GM21360 (cell line): ENCODE results near the gene C17orf100.
A peak's percentile ranks its signal among the peaks of the same experiment; 100 is the strongest.

Experiments
- ATAC-seq: cut with Tn5 transposase; IDR thresholded peaks from one replicate; pipeline ENCODE4 v1.9.1; 2021; ENCODE audit warnings: mild to moderate bottlenecking, moderate library complexity; ENCODE audit not compliant: unreplicated experiment

The C17orf100 gene

DNA sequence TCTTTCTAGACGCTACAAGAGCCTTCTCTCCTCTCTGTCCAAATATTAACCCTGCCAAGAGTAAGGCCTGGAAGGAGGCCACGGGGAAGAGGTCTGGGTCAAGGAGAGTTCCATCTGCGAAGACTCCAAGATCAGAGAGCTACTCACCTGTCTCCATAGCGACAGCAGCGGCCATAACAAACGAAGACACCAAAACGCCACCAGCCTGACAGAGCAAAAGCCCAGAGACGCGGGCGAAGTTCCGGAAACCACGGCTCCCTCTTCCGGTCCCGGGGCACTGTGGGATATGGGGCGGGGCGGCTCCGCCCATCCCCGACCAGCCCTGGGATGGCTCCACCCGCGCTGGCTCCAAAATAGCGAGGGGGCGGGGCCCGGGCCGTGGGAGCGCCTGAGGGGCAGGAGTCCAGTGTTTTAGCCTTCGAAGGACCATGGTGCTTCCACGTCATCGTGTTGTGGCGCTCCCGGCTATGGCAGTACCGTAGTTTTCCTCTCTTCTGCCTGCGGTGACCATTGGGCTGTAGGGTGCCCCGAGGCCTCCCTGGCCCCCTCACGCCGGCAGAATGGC lies at the start of gene C17orf100, which contains the start of gene MED31:
Gene C17orf100, plus strand, starts transcription at position 409 of the 565 bp plus-strand sequence. Its CDS starts 152 bp downstream, at position 561.
Gene MED31, minus strand, starts transcription at position 252 of the 565 bp plus-strand sequence. Its CDS starts 77 bp downstream, at position 175.
- peak; percentile 80 for ATAC-seq

DNA sequence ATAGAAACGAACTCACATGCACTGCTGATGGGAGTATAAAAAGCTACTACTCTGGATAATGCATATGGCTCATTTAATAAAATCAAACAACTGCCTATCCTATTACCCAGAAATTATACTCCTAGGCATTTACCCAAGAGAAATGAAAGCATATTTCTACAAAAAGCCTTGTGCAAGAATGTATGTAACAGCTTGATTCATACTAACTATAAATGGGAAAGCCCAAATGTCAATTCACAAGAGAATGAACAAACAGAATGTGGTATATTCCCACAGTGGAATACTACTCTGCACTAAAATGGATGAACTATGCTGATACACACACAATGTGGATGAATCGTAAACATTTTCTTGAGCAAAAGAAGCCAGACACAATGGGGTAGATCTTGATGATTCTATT lies 49.4 kb upstream of the C17orf100 start:
- no peak for ATAC-seq

DNA sequence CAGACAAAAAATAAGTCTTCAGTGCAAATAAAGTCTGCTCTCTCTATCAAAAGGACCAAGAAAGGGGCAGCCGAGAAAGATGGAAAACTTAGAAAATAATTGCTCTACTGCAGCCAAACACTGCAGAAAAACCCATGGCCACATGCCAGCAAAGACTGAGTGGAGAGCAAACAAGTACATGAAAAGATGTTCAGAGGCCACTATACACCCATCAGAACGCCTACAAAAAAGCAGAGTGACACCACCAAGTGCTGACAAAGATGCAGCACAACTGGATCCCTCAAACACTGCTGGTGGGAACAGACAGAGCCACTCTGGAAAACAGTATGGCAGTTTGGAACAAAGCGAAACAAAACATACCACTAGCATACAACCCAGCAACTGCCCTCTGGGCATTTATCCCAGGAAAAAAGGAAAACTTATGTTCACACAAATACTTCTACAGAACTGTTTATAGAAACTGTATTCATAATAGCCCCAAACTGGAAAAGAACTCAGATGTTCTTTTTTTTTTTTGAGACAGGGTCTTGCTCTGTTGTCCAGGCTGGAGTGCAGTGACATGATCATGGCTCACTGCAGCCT lies 47.7 kb upstream of the C17orf100 start:
- no peak for ATAC-seq

DNA sequence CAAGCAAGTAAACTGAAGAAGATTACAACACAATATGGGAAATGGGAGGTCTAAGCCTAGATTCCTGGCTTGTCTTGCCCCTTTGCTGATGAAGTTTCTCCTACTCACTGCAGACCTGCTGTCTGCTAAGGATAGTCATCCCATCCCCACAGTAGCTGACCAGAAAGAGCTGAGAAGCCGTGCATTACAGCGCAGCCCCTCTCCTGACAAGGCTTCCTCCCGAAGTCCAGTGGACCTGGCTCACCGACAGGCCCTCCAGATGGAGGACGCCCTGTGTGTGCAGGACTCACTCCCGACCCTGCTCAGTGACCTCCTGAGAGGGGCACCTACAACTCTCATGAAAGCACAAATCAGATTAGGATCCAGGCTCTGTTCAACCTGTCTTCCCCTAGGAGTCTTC lies 46.4 kb upstream of the C17orf100 start:
- ATAC-seq: no peak

DNA sequence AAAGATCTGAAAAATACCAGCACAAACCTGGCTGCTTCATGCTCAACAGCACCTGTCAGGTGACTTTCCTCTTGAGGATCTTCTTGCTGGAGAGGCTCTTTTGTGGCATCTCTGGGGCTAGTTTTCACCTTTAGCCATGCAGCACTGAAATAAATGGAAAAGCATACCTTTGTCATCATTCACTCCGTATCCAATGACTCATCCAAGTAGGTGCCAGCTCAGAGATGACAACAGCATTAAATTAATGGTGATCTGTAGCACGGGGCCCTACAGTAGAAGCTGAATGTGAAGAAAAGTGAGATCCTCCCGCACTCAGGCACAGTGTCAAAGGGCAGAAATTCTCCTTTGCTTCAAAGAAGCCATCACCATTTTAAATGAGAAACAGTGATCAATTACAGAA lies 43.2 kb upstream of the C17orf100 start:
- ATAC-seq: no peak

DNA sequence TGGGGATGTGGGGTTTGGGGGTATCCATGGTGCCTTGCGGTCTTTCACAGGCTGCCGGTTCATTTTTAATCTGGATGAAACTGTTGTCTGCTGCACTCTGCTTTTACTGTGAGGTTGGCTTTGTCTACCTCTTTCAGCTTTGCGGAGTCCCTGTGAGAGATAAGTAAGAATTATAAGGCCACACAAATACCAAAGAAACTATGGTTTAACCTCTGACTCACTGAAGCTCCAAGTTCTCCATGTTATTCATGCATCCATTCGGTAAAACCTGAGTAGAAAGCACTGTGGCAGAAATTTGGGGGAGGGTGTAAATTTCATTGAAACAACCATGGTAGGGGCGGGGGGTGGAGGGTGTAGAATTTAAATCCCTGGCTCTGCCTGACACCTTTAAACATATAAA lies 41.6 kb upstream of the C17orf100 start:
- no peak for ATAC-seq

DNA sequence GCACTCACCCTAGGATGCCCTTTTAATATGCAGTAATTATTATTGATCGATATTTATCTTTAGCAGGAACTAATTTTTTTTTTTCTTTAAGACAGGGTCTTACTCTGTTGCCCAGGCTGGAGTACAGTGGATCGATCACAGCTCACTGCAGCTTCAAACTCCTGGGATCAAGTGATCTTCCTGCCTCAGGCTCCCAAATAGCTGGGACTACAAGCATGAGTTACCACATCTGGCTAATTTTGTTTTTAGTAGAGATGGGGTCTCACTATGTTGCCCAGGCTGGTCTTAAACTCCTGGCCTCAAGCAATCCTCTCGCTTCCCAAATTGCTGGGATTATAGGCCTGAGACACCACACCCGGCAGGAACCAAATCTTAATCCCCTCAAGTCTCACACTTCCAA lies 40.3 kb upstream of the C17orf100 start:
- no peak for ATAC-seq

DNA sequence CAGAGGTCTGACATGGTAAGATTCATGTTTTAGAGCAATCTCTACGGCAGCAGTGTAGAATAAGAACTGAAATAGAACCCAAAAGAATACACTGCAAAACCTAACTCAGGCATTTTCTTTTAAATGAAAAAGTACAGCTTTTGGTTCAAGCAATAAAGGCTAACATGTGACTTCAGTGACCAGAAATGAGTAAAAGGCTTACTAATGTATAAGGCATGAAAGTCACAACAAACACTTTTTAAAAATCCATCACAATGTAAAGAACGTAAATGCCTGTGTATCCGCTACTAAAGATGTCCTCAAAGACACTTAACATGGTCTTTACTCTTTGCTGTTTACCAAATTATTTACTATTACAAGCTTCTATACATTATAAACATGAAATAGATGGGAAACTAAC lies 27.6 kb upstream of the C17orf100 start:
- ATAC-seq: no peak

DNA sequence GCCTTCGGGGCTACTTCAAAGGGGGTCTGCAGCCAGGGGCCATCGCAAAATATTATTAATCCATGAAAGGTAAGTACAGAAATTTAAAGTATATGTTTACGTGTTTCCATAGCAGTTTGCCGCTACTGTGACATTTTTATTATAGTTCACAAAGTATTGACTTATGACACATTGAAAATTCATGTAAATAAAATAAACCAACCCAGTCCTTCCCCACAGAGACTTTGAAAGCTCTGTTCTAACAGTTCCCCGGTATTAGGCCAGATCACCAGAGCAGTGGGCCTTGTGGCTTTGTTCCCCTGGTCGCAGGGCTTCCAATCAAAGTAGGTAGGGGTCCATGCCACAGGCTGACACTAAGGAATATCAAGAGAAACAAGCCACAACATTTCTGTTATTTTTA lies 24.9 kb upstream of the C17orf100 start:
- ATAC-seq: no peak

DNA sequence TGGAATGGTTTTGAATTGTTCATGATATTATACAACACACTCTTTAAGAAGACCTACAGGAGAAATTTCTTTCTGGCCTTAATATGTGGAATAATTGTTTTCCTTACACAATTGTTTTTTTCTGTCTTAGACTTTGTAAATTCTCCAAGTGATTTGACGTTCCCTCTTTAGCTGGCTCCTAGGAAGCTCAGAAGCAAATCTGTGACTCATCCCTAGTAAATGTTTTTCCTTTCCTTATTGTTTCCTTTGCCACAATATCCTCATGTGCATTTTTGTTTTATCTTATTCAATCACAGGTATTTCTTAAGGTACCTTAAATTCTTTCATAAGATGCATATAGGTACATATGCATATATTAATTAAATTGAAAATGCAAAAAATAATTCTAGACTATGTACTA lies 24.5 kb upstream of the C17orf100 start:
- ATAC-seq: no peak

DNA sequence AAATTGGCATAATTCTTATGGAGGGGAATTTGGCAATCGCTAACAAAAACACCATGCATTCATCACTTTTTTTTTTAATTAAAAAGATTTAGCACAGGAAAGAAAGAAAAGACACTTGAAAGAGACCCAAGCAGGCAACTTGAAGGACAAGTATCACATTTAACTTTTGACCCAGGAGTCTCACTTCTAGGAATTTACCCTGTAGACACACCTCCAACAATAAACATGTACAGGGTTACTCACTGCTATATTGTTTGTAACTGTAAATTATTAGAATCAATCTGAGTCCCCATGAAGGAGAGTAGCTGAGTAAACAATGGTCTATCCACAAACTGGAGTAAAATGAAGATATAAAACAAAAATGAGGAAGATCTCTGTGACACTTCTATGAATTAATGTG lies 21.2 kb upstream of the C17orf100 start:
- ATAC-seq: no peak

DNA sequence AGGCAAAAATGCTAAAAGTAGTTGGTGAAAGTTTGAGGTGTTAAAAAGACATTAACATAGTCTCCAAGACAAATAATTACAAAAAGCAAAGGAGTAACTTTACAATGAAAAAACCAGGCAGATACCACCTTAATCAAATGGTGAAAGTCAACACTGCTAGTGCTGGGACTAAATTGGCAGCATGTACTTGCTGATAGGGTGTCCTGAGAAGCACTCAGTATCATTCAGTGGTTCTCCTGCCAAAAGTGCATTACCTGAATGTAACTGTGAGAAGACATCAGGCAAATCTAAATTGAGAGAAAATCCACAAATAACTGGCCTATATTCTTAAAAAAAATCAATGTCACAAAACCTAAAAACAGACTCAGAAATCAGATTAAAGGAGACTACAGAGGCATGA lies 19.0 kb upstream of the C17orf100 start:
- no peak for ATAC-seq

DNA sequence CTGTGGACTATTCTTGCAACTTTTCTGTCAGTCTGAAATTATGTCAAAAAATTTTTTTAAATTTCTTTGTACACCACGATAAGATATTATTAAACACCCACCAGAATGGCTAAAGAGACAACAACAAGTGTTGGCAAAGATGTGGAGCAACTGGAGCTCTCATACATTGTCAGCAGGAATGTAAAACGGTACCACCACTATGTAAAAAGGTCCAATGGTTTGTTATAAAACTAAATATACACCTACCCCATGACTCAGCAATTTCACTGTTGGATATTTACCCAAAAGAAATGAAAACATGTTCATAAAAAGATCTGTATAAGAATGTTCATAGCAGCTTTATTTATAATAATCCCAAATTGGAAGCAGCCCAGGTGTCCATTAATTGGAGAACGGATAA lies 18.3 kb upstream of the C17orf100 start:
- ATAC-seq: no peak

DNA sequence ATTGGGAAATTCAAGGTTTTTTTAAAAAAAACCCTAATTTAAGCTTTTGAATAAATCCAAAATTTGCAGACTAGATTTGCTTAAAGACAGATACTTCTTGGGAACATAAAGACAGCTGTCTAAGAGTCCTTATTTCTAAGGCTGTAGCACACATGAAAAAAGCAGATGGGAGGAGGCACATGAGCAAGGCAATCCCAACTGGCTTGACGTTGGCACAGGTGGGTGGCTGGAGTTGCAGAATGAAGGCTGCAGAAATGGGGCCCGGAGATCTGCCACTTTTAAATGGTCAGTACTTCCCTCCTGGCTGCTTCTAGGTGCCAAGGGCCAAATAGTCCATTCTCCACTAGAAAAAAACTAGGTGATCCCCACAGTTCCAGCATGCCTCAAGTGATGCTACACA lies 15.5 kb upstream of the C17orf100 start:
- ATAC-seq: no peak

DNA sequence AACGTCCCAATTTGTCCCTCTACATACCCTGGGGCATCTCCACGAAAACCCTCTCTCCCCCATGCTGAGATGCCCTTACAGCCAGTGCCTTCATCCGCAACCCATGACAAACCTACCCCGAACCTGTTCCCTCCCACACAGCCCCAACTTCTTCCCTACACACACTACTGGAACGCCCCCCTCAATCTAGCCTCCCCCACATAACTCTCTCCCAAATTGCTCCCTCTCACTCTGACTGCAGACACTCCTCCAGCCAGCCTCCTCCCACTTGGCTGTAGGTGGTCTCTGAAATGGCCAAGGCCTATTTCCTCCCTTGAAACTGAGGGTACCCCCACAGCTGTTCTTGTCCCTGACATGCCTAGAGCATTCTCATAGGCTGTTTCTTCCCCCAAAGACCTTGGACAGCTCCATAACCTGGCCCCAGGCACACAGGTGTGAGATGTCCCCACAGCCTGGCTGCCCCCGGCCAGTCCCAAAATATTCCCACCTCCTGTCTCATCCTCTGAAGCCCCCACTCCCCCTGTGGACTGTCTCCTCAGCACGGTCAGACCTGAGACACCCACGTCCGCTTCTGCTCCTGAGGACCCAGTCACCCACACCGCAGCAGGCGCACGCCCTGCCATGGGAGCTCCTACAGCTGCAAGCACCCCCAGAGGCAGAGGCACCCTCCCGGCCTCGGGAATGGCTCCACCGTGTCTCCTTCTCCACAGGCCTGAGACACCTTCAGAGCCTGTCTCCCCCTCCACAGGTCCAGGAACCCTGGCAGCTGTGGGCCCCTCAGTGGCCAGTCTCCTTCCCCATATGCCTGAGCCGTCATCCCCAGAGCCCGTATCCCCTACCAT lies 14.7 kb upstream of the C17orf100 start:
- ATAC-seq: no peak

DNA sequence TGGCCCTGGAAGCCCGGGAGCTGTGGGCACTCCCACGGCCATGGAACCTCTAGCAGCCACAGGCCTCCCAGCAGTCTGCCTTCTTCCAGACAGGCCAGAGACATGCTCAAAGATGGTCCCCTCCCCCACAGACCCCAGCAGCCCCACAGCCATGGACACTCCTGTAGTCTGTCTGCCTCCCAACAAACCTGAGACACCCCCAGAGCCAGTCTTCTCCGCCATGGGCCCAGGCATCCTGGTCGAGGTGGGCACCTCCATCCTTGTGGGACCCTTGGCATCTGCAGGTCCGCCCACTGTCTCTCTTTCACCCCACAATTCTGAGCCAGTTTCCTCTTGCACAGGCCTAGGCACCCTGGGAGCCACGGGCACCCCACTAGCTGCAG lies 14.1 kb upstream of the C17orf100 start:
- ATAC-seq: no peak

DNA sequence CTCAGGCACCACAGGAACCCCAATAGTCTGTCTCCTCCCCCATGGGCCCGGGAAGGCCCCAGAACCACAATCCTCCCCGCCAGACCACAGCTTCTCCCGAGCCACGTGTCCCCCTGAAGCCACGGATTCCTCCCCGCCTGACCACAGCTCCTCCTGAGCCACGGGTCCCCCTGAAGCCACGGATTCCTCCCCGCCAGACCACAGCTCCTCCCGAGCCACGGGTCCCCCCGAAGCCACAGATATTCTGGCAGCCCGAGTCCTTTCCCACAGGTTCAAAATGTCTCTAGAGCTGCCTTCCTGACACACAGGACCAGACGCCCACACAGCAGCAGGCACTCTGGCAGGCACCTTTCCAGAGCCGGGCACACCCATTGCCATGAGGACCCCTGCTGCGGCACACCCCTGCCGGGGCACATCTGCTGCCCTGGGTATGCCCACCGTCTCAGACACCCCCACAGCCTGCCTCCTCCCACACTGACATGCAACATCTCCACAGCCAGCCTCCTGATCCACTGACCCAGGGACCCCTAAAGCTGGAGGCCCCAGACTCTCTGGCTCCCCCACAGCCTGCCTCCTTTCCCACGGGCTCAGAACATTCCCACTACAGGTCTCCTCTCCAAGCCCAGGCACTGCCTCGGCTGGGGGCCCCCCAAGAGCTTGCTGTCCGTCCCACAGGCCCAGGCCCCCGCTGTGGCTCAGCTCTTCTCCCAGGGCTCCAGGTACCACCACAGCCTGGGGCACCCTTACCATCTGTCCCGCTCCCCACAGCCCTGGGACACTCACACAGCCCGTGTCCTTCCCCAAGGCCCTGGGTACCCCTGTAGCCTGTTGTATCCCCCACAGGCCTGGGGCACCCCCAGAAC lies 13.3 kb upstream of the C17orf100 start:
- ATAC-seq: no peak

DNA sequence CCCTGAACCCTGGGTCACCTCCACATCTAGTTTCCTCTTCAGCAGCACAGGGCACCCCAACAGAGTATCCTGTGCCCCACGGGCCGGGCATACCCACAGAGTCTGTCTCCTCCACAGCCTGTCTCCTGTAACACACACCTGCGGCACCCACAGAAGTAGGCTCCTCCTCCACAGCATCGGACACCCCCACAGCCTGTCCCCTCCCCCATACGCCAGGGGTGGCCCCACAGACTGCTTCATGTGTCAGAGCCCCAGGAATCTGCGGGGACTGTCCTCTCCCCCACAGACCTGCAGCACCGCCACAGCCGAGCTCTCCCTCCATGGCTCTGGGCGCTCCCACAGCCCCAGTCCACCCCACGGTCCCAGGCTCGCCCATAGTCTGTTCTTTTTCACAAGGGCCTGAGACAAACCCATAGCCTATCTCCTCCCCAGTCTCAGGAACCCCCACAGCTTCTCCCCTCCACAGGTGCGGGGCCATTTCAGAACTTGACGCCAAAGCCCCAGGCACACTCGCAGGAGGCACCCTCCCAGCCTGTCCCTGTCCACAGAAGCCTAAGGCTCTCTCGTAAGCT lies 12.5 kb upstream of the C17orf100 start:
- ATAC-seq: no peak

DNA sequence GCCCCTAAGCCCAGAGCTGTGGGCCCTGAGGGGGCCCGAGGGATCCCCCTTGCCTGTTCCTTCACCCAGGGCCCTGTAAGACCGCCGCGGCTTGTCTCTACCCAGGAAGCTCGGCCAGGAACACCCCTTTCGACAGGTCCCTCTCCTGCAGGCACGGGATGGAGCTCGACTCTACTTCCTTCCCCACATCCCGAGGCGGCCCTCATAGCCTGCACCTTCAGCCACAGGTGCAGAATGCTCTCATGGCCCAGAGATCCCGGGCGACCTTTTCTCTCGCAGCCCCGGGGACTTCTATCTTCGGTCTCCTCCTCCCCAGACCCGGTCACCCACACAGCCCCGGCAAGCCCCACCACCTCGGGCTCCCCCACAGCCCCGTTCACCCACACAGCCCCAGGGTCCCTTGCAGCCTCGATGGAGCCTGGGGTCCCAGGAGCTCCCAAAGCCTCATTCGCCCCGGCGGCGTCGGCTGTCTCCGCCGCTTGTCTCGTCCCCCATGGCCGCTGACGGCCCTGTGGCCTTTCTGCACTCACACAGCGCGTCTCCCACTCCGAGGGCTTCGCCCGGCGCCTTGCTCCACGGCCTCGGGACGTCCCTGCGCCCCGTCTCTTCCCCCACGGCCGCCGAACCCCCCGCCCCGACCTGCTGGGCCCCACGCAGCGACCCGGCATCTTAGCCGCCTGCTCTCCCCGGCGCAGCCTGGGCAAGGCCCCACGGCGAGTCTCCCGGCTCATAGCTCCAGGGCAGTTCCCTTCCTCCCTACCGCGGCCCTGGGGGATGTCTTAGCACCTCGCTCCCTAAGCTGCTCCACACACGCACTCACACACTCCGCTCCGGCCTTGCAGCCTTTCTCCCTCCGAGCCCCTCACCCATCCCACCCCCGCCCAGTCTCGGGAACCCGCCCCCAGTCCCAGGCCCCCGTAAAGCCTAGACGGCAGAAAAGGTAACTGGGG lies 11.7 kb upstream of the C17orf100 start:
- no peak for ATAC-seq
